Endodermal cell (in vitro differentiated cells): ENCODE data around the gene KIF21B. TPM values are rescaled to one million over a fixed set of nuclear protein-coding genes. Genes with fewer than 3 reads are reported as not detected.
A peak's percentile ranks its signal among the peaks of the same experiment; 100 is the strongest.

Source experiments
- DNase-seq: peaks from one replicate; pipeline ENCODE4 v3.0.0-alpha.2; 2017
- H3K27ac ChIP-seq: 2 replicates; pipeline ENCODE4 v1.5.1; 2013; ENCODE audit warnings: mild to moderate bottlenecking, low read depth, low read length, moderate library complexity
- H3K27me3 ChIP-seq: 2 replicates; pipeline ENCODE4 v1.6.1; 2013; ENCODE audit warnings: mild to moderate bottlenecking, low read length, moderate library complexity; ENCODE audit not compliant: insufficient read depth, control insufficient read depth, poor library complexity, severe bottlenecking
- H3K36me3 ChIP-seq: 2 replicates; pipeline ENCODE4 v1.7.0; 2013; ENCODE audit warnings: mild to moderate bottlenecking, low read length, moderate library complexity; ENCODE audit not compliant: control insufficient read depth, insufficient read depth
- H3K4me1 ChIP-seq: one replicate; pipeline ENCODE4 v1.7.0; 2013; ENCODE audit warnings: low read length; ENCODE audit not compliant: control insufficient read depth, insufficient read depth
- H3K4me3 ChIP-seq: 2 replicates; pipeline ENCODE4 v1.5.1; 2013; ENCODE audit warnings: mild to moderate bottlenecking, low read length, moderate library complexity
- H3K9ac ChIP-seq: 2 replicates; pipeline ENCODE4 v1.6.1; 2013; ENCODE audit warnings: mild to moderate bottlenecking, low read length, moderate library complexity; ENCODE audit not compliant: poor library complexity, severe bottlenecking; ENCODE audit errors: extremely low read depth
- H3K9me3 ChIP-seq: 2 replicates; pipeline ENCODE4 v1.6.1; 2013; ENCODE audit warnings: mild to moderate bottlenecking, low read length, moderate library complexity; ENCODE audit not compliant: control insufficient read depth
- H3K27ac Mint-ChIP-seq: 2 replicates; pipeline ENCODE4 v1.8.0; 2020; ENCODE audit warnings: mixed read lengths
- H3K27me3 Mint-ChIP-seq: 2 replicates; pipeline ENCODE4 v1.8.0; 2021; ENCODE audit warnings: mild to moderate bottlenecking, mixed read lengths; ENCODE audit not compliant: insufficient read depth
- H3K36me3 Mint-ChIP-seq: 2 replicates; pipeline ENCODE4 v1.8.0; 2020; ENCODE audit warnings: low read depth, mixed read lengths
- H3K4me1 Mint-ChIP-seq: 2 replicates; pipeline ENCODE4 v1.8.0; 2020; ENCODE audit warnings: mixed read lengths
- H3K4me3 Mint-ChIP-seq: 2 replicates; pipeline ENCODE4 v1.8.0; 2020; ENCODE audit warnings: mild to moderate bottlenecking, moderate library complexity, mixed read lengths
- H3K9me3 Mint-ChIP-seq: 2 replicates; pipeline ENCODE4 v1.8.0; 2020; ENCODE audit warnings: mild to moderate bottlenecking, mixed read lengths
- WGBS, 2 experiments: methylation state at CpG; one replicate each; pipeline versions ENCODE4 v1.1.5 to v1.1.7; 2013; ENCODE audit warnings: missing lambda C conversion rate in 2 of 2, mixed read lengths in 1 of 2; ENCODE audit not compliant: insufficient coverage in 1 of 2, insufficient read length in 1 of 2; 5-methylcytosine and 5-hydroxymethylcytosine counted together
- total RNA-seq, 2 donors: library from RNA; stranded (reverse); fragmentation: NEBNext Ultra II Directional in 1 of 2; extraction: Animal tissue kit (Norgen Biotek cat#: 25700) in 1 of 2; gene quantifications; 2 replicates in 1 of 2; 3 replicates in 1 of 2; pipeline ENCODE4 v1.2.1, GENCODE V29; 2021
- TF ChIP-seq, protein P1 (sequence below): fragments of 200-600 bp; sonication (generic); conservative IDR thresholded peaks from 2 replicates; pipeline ENCODE4 v1.5.0; 2021; ENCODE audit warnings: antibody characterized with exemption, mild to moderate bottlenecking

Gene KIF21B
- total RNA-seq, 2 donors from 2014 or later, result 8.8 to 14.7 TPM

- Histone ChIP-seq H3K27ac (no peak overlapping the region), H3K9me3 (no peaks in the 10 kb centered on the region), H3K4me3 (no peak overlapping the region), H3K27me3 (no peaks in the 10 kb centered on the region), H3K36me3 (no peaks in the 10 kb centered on the region), H3K9ac (no peak overlapping the region), H3K4me1 (no peaks in the 10 kb centered on the region)
- Mint-ChIP-seq H3K27ac (no peak overlapping the region), H3K4me1 (no peaks in the 10 kb centered on the region), H3K4me3 (no peak overlapping the region), H3K36me3 (no peaks in the 10 kb centered on the region), H3K9me3 (no peaks in the 10 kb centered on the region), H3K27me3 (no peaks in the 10 kb centered on the region)
- WGBS, 2 experiments, result 83 to 88% methylated on average over 2 to 4 of the region's 4 CpGs
- peak; percentile 21 for DNase-seq
- TF ChIP-seq, protein P1, sequence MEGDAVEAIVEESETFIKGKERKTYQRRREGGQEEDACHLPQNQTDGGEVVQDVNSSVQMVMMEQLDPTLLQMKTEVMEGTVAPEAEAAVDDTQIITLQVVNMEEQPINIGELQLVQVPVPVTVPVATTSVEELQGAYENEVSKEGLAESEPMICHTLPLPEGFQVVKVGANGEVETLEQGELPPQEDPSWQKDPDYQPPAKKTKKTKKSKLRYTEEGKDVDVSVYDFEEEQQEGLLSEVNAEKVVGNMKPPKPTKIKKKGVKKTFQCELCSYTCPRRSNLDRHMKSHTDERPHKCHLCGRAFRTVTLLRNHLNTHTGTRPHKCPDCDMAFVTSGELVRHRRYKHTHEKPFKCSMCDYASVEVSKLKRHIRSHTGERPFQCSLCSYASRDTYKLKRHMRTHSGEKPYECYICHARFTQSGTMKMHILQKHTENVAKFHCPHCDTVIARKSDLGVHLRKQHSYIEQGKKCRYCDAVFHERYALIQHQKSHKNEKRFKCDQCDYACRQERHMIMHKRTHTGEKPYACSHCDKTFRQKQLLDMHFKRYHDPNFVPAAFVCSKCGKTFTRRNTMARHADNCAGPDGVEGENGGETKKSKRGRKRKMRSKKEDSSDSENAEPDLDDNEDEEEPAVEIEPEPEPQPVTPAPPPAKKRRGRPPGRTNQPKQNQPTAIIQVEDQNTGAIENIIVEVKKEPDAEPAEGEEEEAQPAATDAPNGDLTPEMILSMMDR, result no peak
Measured at GRCh38 chr1:200929530-200930278, 93.8 kb downstream of the KIF21B start.

GRCh38 chr1:200925831-200926230 is 97.7 kb downstream of the KIF21B start:
- H3K36me3 Mint-ChIP-seq, result no peaks in the 10 kb centered on the region
- no peaks in the 10 kb centered on the region for H3K4me1 Mint-ChIP-seq
- no peak overlapping the region for H3K9ac ChIP-seq
- H3K4me3 ChIP-seq, result no peak overlapping the region
- WGBS, 2 experiments, result 94 to 100% methylated on average over 1 to 4 of the region's 4 CpGs
- H3K4me3 Mint-ChIP-seq, result no peak overlapping the region
- H3K27me3 Mint-ChIP-seq, result no peaks in the 10 kb centered on the region
- H3K36me3 ChIP-seq, result no peaks in the 10 kb centered on the region
- no peaks in the 10 kb centered on the region for H3K9me3 Mint-ChIP-seq
- H3K27ac Mint-ChIP-seq, result no peak overlapping the region
- no peak overlapping the region for H3K27ac ChIP-seq
- H3K27me3 ChIP-seq, result no peaks in the 10 kb centered on the region
- DNase-seq, result peak; percentile 10
- no peaks in the 10 kb centered on the region for H3K4me1 ChIP-seq
- TF ChIP-seq, protein P1, result no peak
- no peaks in the 10 kb centered on the region for H3K9me3 ChIP-seq

GRCh38 chr1:200923601-200924000 is 99.9 kb downstream of the KIF21B start:
- TF ChIP-seq, protein P1, result no peak
- H3K27ac Mint-ChIP-seq, result no peak overlapping the region
- no peaks in the 10 kb centered on the region for H3K9me3 Mint-ChIP-seq

More at GRCh38 chr1:200923601-200924000, 99.9 kb downstream of the KIF21B start:
- H3K4me3 ChIP-seq, result no peak overlapping the region
- H3K27me3 ChIP-seq, result no peaks in the 10 kb centered on the region
- Mint-ChIP-seq H3K27me3 (no peaks in the 10 kb centered on the region), H3K36me3 (no peaks in the 10 kb centered on the region), H3K4me3 (no peak overlapping the region), H3K4me1 (no peaks in the 10 kb centered on the region)
- 100% methylated on average over 1 of the region's 1 CpG; no CpG with 5 or more reads in 1 of the 2 experiments for WGBS, 2 experiments
- H3K27ac ChIP-seq, result no peak overlapping the region
- H3K9me3 ChIP-seq, result no peaks in the 10 kb centered on the region
- no peak for DNase-seq
- no peaks in the 10 kb centered on the region for H3K4me1 ChIP-seq
- no peaks in the 10 kb centered on the region for H3K36me3 ChIP-seq
- H3K9ac ChIP-seq, result no peak overlapping the region
